Measurements from ENCODE around the gene SAT2.

DNA sequence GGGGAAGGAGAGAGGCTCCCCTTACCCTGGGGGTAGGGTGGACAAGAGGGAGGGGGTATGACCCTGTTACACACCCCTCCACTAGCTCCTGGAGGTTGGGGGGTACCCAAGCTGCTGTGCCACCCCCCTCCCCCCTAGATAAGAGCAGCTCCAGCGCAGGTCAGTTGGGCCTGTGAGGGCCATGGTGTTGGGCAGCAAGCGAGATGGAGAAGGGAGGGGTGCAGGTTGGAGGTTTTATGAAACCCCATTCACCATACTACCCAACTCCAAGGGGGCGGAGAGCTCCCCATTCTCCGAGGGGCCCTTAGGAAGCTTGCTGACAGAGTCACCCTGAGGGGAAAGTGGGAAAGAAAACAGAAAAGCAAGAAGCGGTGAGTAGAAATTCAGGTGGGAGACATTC is 36.0 kb downstream of the SAT2 start:
- TF ChIP-seq SIN3A (IDR thresholded peaks at IDR 0.05; ENCODE audit: low read depth) (no peak), EZH2 (IDR thresholded peaks at IDR 0.05) (no peak), MAX (IDR thresholded peaks at IDR 0.05) (no peak)

All from HCT116 (cell line).